HepG2 (cell line): ENCODE data around the gene ASIC3. TPM values are rescaled to one million over a fixed set of nuclear protein-coding genes. Genes with fewer than 3 reads are reported as not detected.

Experiments used
- ARNT ChIP-seq: fragments of 450-650 bp; IDR thresholded peaks from 2 replicates; pipeline ENCODE4 v1.6.1; 2017
- DNMT3B ChIP-seq: conservative IDR thresholded peaks from 2 replicates; pipeline ENCODE4 v1.6.1; 2016; ENCODE audit warnings: missing biosample characterization, control low read depth
- FOSL2 ChIP-seq: sonication (generic); formaldehyde crosslinking; IDR thresholded peaks from 2 replicates; pipeline ENCODE4 v1.4.0; 2020; ENCODE audit warnings: missing genetic modification reagents
- KDM3A ChIP-seq: IDR thresholded peaks from 2 replicates; pipeline ENCODE4 v1.6.1; 2018; ENCODE audit warnings: low read depth, missing compliant biosample characterization
- NR3C1 ChIP-seq: sonication (generic); formaldehyde crosslinking; IDR thresholded peaks from 2 replicates; pipeline ENCODE4 v1.4.0; 2020; ENCODE audit warnings: missing genetic modification reagents
- POGZ ChIP-seq: sonication (generic); formaldehyde crosslinking; IDR thresholded peaks from 2 replicates; pipeline ENCODE4 v1.4.0; 2020; ENCODE audit warnings: mild to moderate bottlenecking, missing genetic modification reagents
- RBM22 ChIP-seq: fragments of 200-400 bp; formaldehyde crosslinking; optimal IDR thresholded peaks from 2 replicates; pipeline ENCODE3; 2017; ENCODE audit warnings: mild to moderate bottlenecking, low read length, moderate library complexity
- RNF2 ChIP-seq: fragments of 450-650 bp; conservative IDR thresholded peaks from 2 replicates; pipeline ENCODE4 v1.6.1; 2016; ENCODE audit warnings: low read depth
- SMAD9 ChIP-seq: sonication (generic); formaldehyde crosslinking; IDR thresholded peaks from 2 replicates; pipeline ENCODE4 v1.5.1; 2020; ENCODE audit warnings: mild to moderate bottlenecking, missing genetic modification reagents
- TAF15 ChIP-seq: fragments of 200-400 bp; formaldehyde crosslinking; IDR thresholded peaks from one replicate; pipeline ENCODE4 v1.6.1; 2018; ENCODE audit warnings: mild to moderate bottlenecking, low read depth, low read length; ENCODE audit not compliant: poor library complexity, severe bottlenecking
- ZFP36L1 ChIP-seq: sonication (generic); formaldehyde crosslinking; IDR thresholded peaks from 2 replicates; pipeline ENCODE4 v1.8.0; 2022; ENCODE audit warnings: mild to moderate bottlenecking, missing genetic modification reagents, moderate library complexity
- ZNF17 ChIP-seq: sonication (generic); formaldehyde crosslinking; IDR thresholded peaks from 2 replicates; pipeline ENCODE4 v1.5.0; 2020; ENCODE audit warnings: mild to moderate bottlenecking, missing genetic modification reagents
- polyA plus RNA-seq, 8 experiments: library from polyadenylated mRNA; depleted of rRNA in 3 of 8; stranded (reverse) in 7 of 8; unstranded in 1 of 8; fragments of >200 nt; fragmentation: Illumina TruSeq in 4 of 8; extraction: Trizol in 4 of 8; gene quantifications; 2 replicates each; pipeline versions ENCODE4 v1.2.1 to v1.2.3, GENCODE V29; 2011 to 2016; ENCODE audit warnings: low read depth in 4 of 8, missing spikeins in 1 of 8, mixed read lengths in 1 of 8; ENCODE audit not compliant: insufficient read depth in 1 of 8
- total RNA-seq, 5 experiments: library from RNA; depleted of rRNA; stranded (reverse); fragments of >200 nt; fragmentation: Illumina TruSeq; extraction: Trizol; gene quantifications; 2 replicates each; pipeline ENCODE4 v1.2.3, GENCODE V29; 2016; ENCODE audit warnings: low read depth in 1 of 5
- TF ChIP-seq, protein P1 (sequence below), 2 experiments: fragments of 450-650 bp in 1 of 2; sonication (generic) in 1 of 2; formaldehyde crosslinking in 1 of 2; IDR thresholded peaks; 2 replicates each; pipeline versions ENCODE4 v1.6.1 to v1.8.0; 2016 to 2022; ENCODE audit warnings: antibody characterized with exemption in 1 of 2, mild to moderate bottlenecking in 1 of 2, missing genetic modification reagents in 1 of 2
- TF ChIP-seq, protein P2 (sequence below): sonication (generic); formaldehyde crosslinking; IDR thresholded peaks from 2 replicates; pipeline ENCODE4 v1.8.0; 2022; ENCODE audit warnings: missing genetic modification reagents, low read depth, mild to moderate bottlenecking, borderline replicate concordance
- TF ChIP-seq, protein P3 (sequence below): IDR thresholded peaks from 2 replicates; pipeline ENCODE4 v1.6.1; 2018; ENCODE audit warnings: missing genetic modification reagents, mild to moderate bottlenecking, missing compliant biosample characterization

The ASIC3 gene
- total and polyA plus RNA-seq, 2 of the 13 experiments (the other 11 are each of a cell fraction or from before 2014, with no cell fraction given) = 0.51 TPM; not detected in 1

DNA sequence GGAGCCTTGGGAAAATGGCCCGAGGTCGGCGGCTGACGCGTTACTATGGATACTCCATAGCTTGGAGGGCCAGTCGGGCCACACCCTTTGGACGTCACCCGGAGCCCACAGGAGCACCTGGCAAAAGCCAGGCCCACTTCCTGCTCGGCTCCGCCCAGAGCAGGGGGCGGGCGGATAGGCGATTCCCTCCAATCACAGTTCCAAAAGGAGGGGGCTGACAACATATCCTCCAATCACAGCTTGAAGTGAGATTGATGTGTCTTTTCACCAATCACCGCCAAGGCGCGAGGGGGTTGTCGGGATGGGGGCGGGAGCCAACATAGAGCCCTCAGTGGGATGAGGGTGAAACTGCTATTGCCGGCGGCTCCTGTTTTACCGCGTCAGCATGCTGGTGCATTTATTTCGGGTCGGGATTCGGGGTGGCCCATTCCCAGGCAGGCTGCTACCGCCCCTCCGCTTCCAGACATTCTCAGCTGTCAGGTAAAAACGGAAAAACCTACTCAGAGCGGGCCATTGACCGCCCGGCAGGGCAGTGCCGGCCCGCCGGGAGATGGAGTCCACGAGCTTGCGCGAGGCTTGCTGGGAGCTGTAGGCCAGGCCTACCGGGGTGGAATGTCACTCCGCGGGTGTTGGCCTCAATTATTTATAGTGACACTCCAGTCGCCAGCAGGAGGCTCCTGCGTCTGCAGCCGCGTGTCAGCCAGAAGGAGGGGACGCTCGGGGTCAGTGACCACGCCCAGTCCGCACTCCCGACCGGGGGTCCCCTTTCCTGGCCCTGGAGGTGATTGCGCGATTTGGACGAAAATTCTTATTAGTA, 20.0 kb upstream of the ASIC3 start, which contains the start of gene ABCB8 (continued):
- TF ChIP-seq, protein P1, sequence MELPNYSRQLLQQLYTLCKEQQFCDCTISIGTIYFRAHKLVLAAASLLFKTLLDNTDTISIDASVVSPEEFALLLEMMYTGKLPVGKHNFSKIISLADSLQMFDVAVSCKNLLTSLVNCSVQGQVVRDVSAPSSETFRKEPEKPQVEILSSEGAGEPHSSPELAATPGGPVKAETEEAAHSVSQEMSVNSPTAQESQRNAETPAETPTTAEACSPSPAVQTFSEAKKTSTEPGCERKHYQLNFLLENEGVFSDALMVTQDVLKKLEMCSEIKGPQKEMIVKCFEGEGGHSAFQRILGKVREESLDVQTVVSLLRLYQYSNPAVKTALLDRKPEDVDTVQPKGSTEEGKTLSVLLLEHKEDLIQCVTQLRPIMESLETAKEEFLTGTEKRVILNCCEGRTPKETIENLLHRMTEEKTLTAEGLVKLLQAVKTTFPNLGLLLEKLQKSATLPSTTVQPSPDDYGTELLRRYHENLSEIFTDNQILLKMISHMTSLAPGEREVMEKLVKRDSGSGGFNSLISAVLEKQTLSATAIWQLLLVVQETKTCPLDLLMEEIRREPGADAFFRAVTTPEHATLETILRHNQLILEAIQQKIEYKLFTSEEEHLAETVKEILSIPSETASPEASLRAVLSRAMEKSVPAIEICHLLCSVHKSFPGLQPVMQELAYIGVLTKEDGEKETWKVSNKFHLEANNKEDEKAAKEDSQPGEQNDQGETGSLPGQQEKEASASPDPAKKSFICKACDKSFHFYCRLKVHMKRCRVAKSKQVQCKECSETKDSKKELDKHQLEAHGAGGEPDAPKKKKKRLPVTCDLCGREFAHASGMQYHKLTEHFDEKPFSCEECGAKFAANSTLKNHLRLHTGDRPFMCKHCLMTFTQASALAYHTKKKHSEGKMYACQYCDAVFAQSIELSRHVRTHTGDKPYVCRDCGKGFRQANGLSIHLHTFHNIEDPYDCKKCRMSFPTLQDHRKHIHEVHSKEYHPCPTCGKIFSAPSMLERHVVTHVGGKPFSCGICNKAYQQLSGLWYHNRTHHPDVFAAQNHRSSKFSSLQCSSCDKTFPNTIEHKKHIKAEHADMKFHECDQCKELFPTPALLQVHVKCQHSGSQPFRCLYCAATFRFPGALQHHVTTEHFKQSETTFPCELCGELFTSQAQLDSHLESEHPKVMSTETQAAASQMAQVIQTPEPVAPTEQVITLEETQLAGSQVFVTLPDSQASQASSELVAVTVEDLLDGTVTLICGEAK (IDR thresholded peaks at IDR 0.05) = no peak
- TF ChIP-seq, protein P1 (CRISPR knock-in tag; IDR thresholded peaks at IDR 0.05) = peak; percentile 39; the same call in 1 of the 2 replicates
- 0 out of 2 replicates have a peak, but pooled peaks have one; percentile 24 for TF ChIP-seq DNMT3B
- TF ChIP-seq ARNT = no peak
- TF ChIP-seq POGZ (CRISPR knock-in tag) = 0 out of 2 replicates have a peak, but pooled peaks have one; percentile 37
- TF ChIP-seq RNF2 = peak; percentile 70; the same call in 1 of the 2 replicates
- TF ChIP-seq TAF15 = peak; percentile 15
- no peak for TF ChIP-seq SMAD9 (CRISPR knock-in tag)
- TF ChIP-seq, protein P2, sequence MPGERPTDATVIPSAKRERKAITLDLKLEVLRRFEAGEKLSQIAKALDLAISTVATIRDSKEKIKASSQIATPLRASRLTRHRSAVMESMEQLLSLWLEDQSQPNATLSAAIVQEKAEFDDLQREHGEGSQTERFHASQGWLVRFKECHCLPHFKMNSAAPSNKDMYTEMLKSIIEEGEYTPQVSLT (CRISPR knock-in tag) = no peak
- TF ChIP-seq, protein P3, sequence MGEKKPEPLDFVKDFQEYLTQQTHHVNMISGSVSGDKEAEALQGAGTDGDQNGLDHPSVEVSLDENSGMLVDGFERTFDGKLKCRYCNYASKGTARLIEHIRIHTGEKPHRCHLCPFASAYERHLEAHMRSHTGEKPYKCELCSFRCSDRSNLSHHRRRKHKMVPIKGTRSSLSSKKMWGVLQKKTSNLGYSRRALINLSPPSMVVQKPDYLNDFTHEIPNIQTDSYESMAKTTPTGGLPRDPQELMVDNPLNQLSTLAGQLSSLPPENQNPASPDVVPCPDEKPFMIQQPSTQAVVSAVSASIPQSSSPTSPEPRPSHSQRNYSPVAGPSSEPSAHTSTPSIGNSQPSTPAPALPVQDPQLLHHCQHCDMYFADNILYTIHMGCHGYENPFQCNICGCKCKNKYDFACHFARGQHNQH (CRISPR knock-in tag) = peak; percentile 82
- TF ChIP-seq ZFP36L1 (CRISPR knock-in tag) = no peak
- no peak for TF ChIP-seq KDM3A
- TF ChIP-seq ZNF17 (CRISPR knock-in tag) = no peak
- no peak for TF ChIP-seq RBM22
- TF ChIP-seq NR3C1 (CRISPR knock-in tag) = no peak
- peak; percentile 43 for TF ChIP-seq FOSL2 (CRISPR knock-in tag)
